SU-DHL-6 (cell line): ENCODE measurements around the gene C8G.

Source experiments
- H2AFZ ChIP-seq: fragments of 200-600 bp; sonication (generic); 2 replicates; pipeline ENCODE4 v1.6.1; 2014; ENCODE audit warnings: low read depth, mild to moderate bottlenecking, moderate library complexity, mixed read lengths, antibody characterized with exemption, low read length; ENCODE audit not compliant: severe bottlenecking
- H3F3A ChIP-seq: fragments of 200-600 bp; shearing (Covaris generic); 2 replicates; pipeline ENCODE4 v1.6.0; 2016; ENCODE audit warnings: antibody characterized with exemption, mild to moderate bottlenecking; ENCODE audit not compliant: insufficient read depth
- H3K27ac ChIP-seq: fragments of 200-600 bp; sonication (generic); 2 replicates; pipeline ENCODE4 v1.5.1; 2016; ENCODE audit warnings: low read depth, mild to moderate bottlenecking, low read length, moderate library complexity, mixed read lengths
- H3K27me3 ChIP-seq: fragments of 200-600 bp; sonication (generic), shearing (Covaris generic); 2 replicates; pipeline ENCODE4 v1.6.0; 2014; ENCODE audit warnings: mild to moderate bottlenecking, low read length
- H3K36me3 ChIP-seq: fragments of 200-600 bp; sonication (generic); 2 replicates; pipeline ENCODE4 v1.6.1; 2014; ENCODE audit warnings: mild to moderate bottlenecking, low read length, mixed read lengths
- H3K4me2 ChIP-seq: fragments of 300-600, 200-600 bp; shearing (Covaris generic), sonication (generic); 2 replicates; pipeline ENCODE4 v1.6.0; 2014; ENCODE audit warnings: low read length, low read depth, mild to moderate bottlenecking; ENCODE audit not compliant: poor library complexity, severe bottlenecking
- H3K4me3 ChIP-seq: fragments of 200-600 bp; sonication (generic); 2 replicates; pipeline ENCODE4 v1.5.1; 2014; ENCODE audit warnings: antibody characterized with exemption, low read length, mild to moderate bottlenecking, mixed read lengths; ENCODE audit not compliant: insufficient read depth, poor library complexity, severe bottlenecking
- H3K79me2 ChIP-seq: fragments of 200-600 bp; sonication (generic); 2 replicates; pipeline ENCODE4 v1.6.1; 2014; ENCODE audit warnings: mild to moderate bottlenecking, low read length, moderate library complexity; ENCODE audit not compliant: insufficient read depth
- H3K9ac ChIP-seq: fragments of 200-600 bp; sonication (generic); 2 replicates; pipeline ENCODE4 v1.7.0; 2014; ENCODE audit warnings: mild to moderate bottlenecking, low read length
- H3K9me2 ChIP-seq: fragments of 200-600 bp; sonication (generic); replicated peaks from 2 replicates; pipeline ENCODE4 v1.6.1; 2014; ENCODE audit warnings: low read length; ENCODE audit not compliant: insufficient read depth
- H3K9me3 ChIP-seq: fragments of 200-600 bp; sonication (generic); 2 replicates; pipeline ENCODE4 v1.6.1; 2014; ENCODE audit warnings: low read length, mixed read lengths; ENCODE audit not compliant: insufficient read depth
- H4K20me1 ChIP-seq: fragments of 200-600 bp; sonication (generic); 2 replicates; pipeline ENCODE4 v1.6.1; 2014; ENCODE audit warnings: low read depth, mild to moderate bottlenecking, antibody characterized with exemption, low read length, moderate library complexity, mixed read lengths
- EZH2phosphoT487 ChIP-seq: fragments of 200-600 bp; sonication (generic), shearing (Covaris generic); conservative IDR thresholded peaks from 2 replicates; pipeline ENCODE4 v1.6.1; 2018; ENCODE audit warnings: mild to moderate bottlenecking, antibody characterized with exemption, low read length, moderate library complexity, mixed read lengths
- TF ChIP-seq, protein P1 (sequence below): fragments of 200-600 bp; sonication (generic); IDR thresholded peaks from one replicate; pipeline ENCODE4 v1.5.1; 2017; ENCODE audit warnings: antibody characterized with exemption, mild to moderate bottlenecking, low read length, moderate library complexity; ENCODE audit not compliant: insufficient read depth, poor library complexity, severe bottlenecking

Gene C8G

DNA sequence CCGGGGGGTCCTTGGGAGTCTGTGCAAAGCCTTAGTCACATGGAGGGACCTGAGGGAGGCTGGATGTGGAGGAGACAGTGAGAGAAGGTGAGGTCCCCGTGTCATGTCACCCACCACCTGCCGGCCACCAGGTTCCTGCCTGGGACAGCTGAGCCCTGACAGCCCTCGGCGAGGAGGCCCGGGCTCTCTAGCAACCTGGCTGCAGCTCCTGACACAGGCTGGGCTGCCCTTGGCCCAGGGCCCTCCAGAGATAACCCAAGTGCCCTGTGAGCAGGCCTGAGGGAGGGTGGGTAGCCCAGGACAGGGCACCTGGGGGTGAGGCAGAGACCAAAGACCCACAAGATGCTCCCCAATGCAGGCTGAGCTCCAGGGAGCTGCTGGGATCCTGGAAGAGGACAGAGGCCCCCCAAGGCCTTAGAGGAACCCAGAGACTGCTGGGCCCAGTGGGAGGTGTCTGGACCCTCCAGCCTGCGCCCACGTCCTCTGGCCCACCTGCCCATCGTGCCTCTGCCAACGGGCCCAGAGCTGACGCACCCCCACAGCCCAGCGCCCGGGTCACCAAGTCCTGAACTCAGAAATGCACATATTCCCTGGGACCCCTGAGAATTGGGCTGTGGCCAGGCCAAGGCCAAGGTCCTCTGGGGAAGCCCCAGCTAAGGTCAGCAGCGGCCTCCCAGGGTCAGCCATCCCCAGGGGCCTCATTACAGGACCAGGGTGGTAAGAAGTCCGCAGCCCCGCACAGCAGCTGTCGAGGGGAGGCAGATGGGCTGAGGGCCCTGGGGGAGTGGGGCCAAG lies 23.5 kb downstream of the C8G start:
- Histone ChIP-seq H3F3A (no peaks in the 10 kb centered on the region), H3K4me3 (no peak overlapping the region), H3K9me2 (no peaks in the 10 kb centered on the region), H3K27me3 (no peaks in the 10 kb centered on the region), H3K9ac (no peak overlapping the region), H4K20me1 (no peaks in the 10 kb centered on the region), H2AFZ (no peak overlapping the region), H3K36me3 (no peaks in the 10 kb centered on the region), H3K4me2 (no peak overlapping the region), H3K9me3 (no peaks in the 10 kb centered on the region), H3K27ac (no peak overlapping the region), H3K79me2 (no peaks in the 10 kb centered on the region)
- no peak for TF ChIP-seq EZH2phosphoT487
- TF ChIP-seq, protein P1, sequence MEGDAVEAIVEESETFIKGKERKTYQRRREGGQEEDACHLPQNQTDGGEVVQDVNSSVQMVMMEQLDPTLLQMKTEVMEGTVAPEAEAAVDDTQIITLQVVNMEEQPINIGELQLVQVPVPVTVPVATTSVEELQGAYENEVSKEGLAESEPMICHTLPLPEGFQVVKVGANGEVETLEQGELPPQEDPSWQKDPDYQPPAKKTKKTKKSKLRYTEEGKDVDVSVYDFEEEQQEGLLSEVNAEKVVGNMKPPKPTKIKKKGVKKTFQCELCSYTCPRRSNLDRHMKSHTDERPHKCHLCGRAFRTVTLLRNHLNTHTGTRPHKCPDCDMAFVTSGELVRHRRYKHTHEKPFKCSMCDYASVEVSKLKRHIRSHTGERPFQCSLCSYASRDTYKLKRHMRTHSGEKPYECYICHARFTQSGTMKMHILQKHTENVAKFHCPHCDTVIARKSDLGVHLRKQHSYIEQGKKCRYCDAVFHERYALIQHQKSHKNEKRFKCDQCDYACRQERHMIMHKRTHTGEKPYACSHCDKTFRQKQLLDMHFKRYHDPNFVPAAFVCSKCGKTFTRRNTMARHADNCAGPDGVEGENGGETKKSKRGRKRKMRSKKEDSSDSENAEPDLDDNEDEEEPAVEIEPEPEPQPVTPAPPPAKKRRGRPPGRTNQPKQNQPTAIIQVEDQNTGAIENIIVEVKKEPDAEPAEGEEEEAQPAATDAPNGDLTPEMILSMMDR = no peak

DNA sequence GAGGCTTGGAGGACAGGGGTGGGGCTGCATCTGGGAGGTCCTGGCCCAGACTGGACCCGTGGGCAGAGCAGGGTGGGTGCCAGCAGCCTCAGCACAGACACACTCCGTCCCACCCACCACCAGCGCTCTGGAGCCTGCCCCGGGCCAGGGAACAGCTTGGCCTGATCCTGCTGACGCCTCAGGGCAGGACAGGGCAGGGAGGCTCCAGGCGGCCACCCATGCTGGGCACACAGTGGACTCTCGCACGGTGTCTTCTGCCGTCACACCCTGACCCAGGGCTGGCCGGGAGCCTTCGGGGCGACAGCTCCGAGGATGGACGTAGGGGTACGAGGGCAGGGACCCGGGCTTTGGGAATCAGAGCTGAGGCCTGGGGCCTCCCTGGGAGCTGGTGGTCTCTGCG lies 24.1 kb downstream of the C8G start:
- no peaks in the 10 kb centered on the region for H3K9me3 ChIP-seq
- TF ChIP-seq, protein P1 = no peak
- TF ChIP-seq EZH2phosphoT487 = no peak
- no peak overlapping the region for H3K27ac ChIP-seq
- H3K36me3 ChIP-seq = no peaks in the 10 kb centered on the region
- H3K4me3 ChIP-seq = no peak overlapping the region
- H3K79me2 ChIP-seq = no peaks in the 10 kb centered on the region
- no peak overlapping the region for H3K4me2 ChIP-seq
- no peak overlapping the region for H2AFZ ChIP-seq
- no peak overlapping the region for H3K9ac ChIP-seq
- H3F3A ChIP-seq = no peaks in the 10 kb centered on the region
- H3K27me3 ChIP-seq = no peaks in the 10 kb centered on the region
- no peaks in the 10 kb centered on the region for H4K20me1 ChIP-seq
- H3K9me2 ChIP-seq = no peaks in the 10 kb centered on the region

DNA sequence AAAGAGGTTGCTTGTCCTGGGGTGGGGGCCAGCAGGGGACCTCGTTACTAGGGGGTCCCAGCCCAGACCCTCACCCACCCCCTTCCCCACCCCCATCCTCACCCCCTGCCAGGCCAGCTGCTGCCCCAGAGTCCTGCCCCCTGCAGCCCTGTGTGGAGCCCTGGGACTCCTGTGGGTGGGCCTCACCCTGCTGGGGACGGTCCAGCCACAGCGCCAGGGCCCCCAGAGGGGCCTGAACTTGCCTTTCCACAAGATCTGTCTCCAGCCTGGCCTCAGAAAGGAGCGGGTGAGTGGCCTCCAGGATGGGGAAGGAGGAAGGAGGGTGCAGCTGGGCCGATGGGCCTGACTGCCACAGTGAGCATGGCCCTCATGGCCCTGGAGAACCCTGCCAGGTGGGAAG lies 24.7 kb downstream of the C8G start:
- Histone ChIP-seq H3F3A (no peaks in the 10 kb centered on the region), H4K20me1 (no peaks in the 10 kb centered on the region), H3K36me3 (no peaks in the 10 kb centered on the region), H3K9me3 (no peaks in the 10 kb centered on the region), H3K27ac (no peak overlapping the region), H3K9me2 (no peaks in the 10 kb centered on the region), H3K27me3 (no peaks in the 10 kb centered on the region), H3K79me2 (no peaks in the 10 kb centered on the region), H3K4me3 (no peak overlapping the region), H2AFZ (no peak overlapping the region), H3K9ac (no peak overlapping the region), H3K4me2 (no peak overlapping the region)
- TF ChIP-seq, protein P1 = no peak
- TF ChIP-seq EZH2phosphoT487 = no peak
